ENCODE data around the gene BPHL.

DNA sequence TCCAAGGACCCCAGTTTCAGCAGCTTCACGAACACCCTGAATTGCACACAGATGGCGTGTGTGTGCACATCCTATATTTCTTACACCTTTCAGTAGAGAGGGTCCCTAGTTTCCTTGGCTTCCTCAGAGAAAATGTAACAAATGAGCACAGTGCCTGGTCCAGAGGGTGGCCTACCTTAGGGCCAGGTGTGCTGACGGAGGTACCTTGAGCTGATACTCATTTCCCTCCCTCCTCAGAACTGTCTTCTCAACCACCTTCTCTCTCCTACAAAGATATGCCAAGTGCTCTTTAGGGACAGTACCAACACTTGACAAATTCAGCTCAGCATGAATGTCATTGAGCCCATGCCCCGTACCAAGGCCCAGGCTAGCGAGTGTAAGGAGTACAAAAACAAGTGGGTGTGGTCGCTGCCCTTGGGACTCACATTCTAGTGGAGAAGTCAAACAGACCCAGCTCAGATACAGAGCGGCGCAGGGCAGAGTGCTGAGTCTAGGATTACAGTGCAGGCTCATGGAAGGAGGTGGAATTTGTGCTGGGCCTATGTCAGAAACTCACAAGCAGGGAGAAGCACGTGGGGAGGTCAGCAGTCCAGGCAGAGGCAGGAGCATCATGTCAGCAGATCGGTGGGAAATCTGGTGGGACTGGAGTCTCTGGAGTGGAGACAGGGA is 9.6 kb upstream of the BPHL start:
- TF ChIP-seq CTCF (IDR thresholded peaks at IDR 0.05; ENCODE audit: low read depth, low read length) (no peak), EZH2phosphoT487 (IDR thresholded peaks at IDR 0.05; ENCODE audit: low read depth) (no peak)
